HEK293 (cell line): ENCODE measurements around the gene LGR5.

Source experiments
- HOXD13 ChIP-seq: sonication (generic); formaldehyde crosslinking; IDR thresholded peaks from 2 replicates; pipeline ENCODE4 v1.8.0; 2022; ENCODE audit warnings: missing genetic modification reagents, borderline replicate concordance
- ZNF140 ChIP-seq: fragments of 450-650 bp; formaldehyde crosslinking; IDR thresholded peaks from 2 replicates; pipeline ENCODE4 v1.5.1; 2016; ENCODE audit warnings: missing biosample characterization, missing genetic modification characterization
- ZNF529 ChIP-seq: fragments of 450-650 bp; formaldehyde crosslinking; IDR thresholded peaks from 2 replicates; pipeline ENCODE4 v1.5.1; 2017; ENCODE audit warnings: missing genetic modification characterization, missing biosample characterization; ENCODE audit not compliant: insufficient replicate concordance
- ZNF776 ChIP-seq: fragments of 450-650 bp; formaldehyde crosslinking; IDR thresholded peaks from 2 replicates; pipeline ENCODE4 v1.5.0; 2017; ENCODE audit warnings: missing biosample characterization, missing genetic modification characterization, borderline replicate concordance
- TF ChIP-seq, protein P1 (sequence below): fragments of 450-650 bp; formaldehyde crosslinking; IDR thresholded peaks from 2 replicates; pipeline ENCODE4 v1.5.1; 2016; ENCODE audit warnings: missing biosample characterization, missing genetic modification characterization
- TF ChIP-seq, protein P2 (sequence below): fragments of 450-650 bp; formaldehyde crosslinking; IDR thresholded peaks from 2 replicates; pipeline ENCODE4 v1.5.1; 2016; ENCODE audit warnings: missing biosample characterization, missing genetic modification characterization

DNA sequence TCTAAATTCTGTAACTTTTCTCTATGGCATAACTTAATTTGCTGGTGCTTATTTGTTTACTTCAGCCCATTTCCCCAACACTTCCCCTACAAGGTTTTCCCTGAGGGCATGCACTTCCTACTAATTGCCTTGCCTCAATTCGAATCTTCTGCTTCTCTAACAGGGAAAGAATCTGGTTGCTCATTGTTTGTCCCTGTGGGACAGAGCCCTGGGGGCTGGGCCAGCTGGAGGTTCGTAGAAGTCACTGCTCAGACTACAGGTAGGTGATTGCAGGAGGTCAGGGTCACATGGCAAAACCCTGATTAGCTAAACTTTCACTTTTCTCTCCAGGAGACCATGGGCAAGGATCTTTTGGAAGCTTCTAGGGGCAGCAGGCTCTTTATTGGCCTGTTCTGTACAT lies 152.0 kb downstream of the LGR5 start:
- TF ChIP-seq HOXD13 (CRISPR knock-in tag) (no peak), ZNF529 (tag by site-specific recombination) (no peak), ZNF776 (tag by site-specific recombination) (no peak), ZNF140 (tag by site-specific recombination) (no peak)
- TF ChIP-seq, protein P1, sequence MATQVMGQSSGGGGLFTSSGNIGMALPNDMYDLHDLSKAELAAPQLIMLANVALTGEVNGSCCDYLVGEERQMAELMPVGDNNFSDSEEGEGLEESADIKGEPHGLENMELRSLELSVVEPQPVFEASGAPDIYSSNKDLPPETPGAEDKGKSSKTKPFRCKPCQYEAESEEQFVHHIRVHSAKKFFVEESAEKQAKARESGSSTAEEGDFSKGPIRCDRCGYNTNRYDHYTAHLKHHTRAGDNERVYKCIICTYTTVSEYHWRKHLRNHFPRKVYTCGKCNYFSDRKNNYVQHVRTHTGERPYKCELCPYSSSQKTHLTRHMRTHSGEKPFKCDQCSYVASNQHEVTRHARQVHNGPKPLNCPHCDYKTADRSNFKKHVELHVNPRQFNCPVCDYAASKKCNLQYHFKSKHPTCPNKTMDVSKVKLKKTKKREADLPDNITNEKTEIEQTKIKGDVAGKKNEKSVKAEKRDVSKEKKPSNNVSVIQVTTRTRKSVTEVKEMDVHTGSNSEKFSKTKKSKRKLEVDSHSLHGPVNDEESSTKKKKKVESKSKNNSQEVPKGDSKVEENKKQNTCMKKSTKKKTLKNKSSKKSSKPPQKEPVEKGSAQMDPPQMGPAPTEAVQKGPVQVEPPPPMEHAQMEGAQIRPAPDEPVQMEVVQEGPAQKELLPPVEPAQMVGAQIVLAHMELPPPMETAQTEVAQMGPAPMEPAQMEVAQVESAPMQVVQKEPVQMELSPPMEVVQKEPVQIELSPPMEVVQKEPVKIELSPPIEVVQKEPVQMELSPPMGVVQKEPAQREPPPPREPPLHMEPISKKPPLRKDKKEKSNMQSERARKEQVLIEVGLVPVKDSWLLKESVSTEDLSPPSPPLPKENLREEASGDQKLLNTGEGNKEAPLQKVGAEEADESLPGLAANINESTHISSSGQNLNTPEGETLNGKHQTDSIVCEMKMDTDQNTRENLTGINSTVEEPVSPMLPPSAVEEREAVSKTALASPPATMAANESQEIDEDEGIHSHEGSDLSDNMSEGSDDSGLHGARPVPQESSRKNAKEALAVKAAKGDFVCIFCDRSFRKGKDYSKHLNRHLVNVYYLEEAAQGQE (tag by site-specific recombination): no peak
- TF ChIP-seq, protein P2, sequence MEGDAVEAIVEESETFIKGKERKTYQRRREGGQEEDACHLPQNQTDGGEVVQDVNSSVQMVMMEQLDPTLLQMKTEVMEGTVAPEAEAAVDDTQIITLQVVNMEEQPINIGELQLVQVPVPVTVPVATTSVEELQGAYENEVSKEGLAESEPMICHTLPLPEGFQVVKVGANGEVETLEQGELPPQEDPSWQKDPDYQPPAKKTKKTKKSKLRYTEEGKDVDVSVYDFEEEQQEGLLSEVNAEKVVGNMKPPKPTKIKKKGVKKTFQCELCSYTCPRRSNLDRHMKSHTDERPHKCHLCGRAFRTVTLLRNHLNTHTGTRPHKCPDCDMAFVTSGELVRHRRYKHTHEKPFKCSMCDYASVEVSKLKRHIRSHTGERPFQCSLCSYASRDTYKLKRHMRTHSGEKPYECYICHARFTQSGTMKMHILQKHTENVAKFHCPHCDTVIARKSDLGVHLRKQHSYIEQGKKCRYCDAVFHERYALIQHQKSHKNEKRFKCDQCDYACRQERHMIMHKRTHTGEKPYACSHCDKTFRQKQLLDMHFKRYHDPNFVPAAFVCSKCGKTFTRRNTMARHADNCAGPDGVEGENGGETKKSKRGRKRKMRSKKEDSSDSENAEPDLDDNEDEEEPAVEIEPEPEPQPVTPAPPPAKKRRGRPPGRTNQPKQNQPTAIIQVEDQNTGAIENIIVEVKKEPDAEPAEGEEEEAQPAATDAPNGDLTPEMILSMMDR (tag by site-specific recombination): no peak
